HepG2 (cell line): ENCODE measurements around the gene TMEM74B. TPM values are rescaled to one million over a fixed set of nuclear protein-coding genes. Genes with fewer than 3 reads are reported as not detected.

Source experiments
- FOXK2 ChIP-seq: fragments of 450-650 bp; IDR thresholded peaks from 2 replicates; pipeline ENCODE4 v1.6.1; 2016
- HCFC1 ChIP-seq: fragments of 150-350 bp; IDR thresholded peaks from 2 replicates; pipeline ENCODE4 v1.6.1; 2014; ENCODE audit warnings: low read depth, low read length
- HDAC1 ChIP-seq: sonication (generic); formaldehyde crosslinking; IDR thresholded peaks from 2 replicates; pipeline ENCODE4 v1.5.1; 2020; ENCODE audit warnings: mild to moderate bottlenecking, missing genetic modification reagents
- HNF4G ChIP-seq, 2 experiments: sonication (generic) in 1 of 2; formaldehyde crosslinking in 1 of 2; IDR thresholded peaks; 2 replicates each; pipeline versions ENCODE4 v1.4.0 to v1.6.1; 2011 to 2020; ENCODE audit warnings: borderline replicate concordance in 2 of 2, low read depth in 2 of 2, mild to moderate bottlenecking in 2 of 2, low read length in 1 of 2, missing genetic modification reagents in 1 of 2, moderate library complexity in 1 of 2
- KAT8 ChIP-seq: IDR thresholded peaks from 2 replicates; pipeline ENCODE4 v1.6.1; 2016; ENCODE audit warnings: missing genetic modification reagents, missing compliant biosample characterization
- MED1 ChIP-seq: sonication (generic); formaldehyde crosslinking; IDR thresholded peaks from 2 replicates; pipeline ENCODE4 v1.4.0; 2020; ENCODE audit warnings: missing genetic modification reagents
- MIER2 ChIP-seq: IDR thresholded peaks from 2 replicates; pipeline ENCODE4 v1.6.1; 2016; ENCODE audit warnings: missing biosample characterization, missing genetic modification reagents
- PTBP1 ChIP-seq: fragments of 200-400 bp; formaldehyde crosslinking; IDR thresholded peaks from 2 replicates; pipeline ENCODE4 v1.6.1; 2018; ENCODE audit warnings: low read length, low read depth; ENCODE audit not compliant: poor library complexity, severe bottlenecking
- RFX5 ChIP-seq: IDR thresholded peaks from 2 replicates; pipeline ENCODE4 v1.6.1; 2011; ENCODE audit warnings: low read depth, low read length, improper control_type of control experiment
- SAFB2 ChIP-seq: sonication (generic); formaldehyde crosslinking; IDR thresholded peaks from 2 replicates; pipeline ENCODE4 v1.5.1; 2020; ENCODE audit warnings: missing genetic modification reagents, low read depth, mild to moderate bottlenecking, borderline replicate concordance
- STAG1 ChIP-seq: sonication (generic); formaldehyde crosslinking; IDR thresholded peaks from 2 replicates; pipeline ENCODE4 v1.4.0; 2020; ENCODE audit warnings: missing genetic modification reagents
- ZFX ChIP-seq: sonication (generic); formaldehyde crosslinking; IDR thresholded peaks from 2 replicates; pipeline ENCODE4 v1.4.0; 2020; ENCODE audit warnings: mild to moderate bottlenecking, low read depth, missing genetic modification reagents, moderate library complexity
- ZNF337 ChIP-seq: sonication (generic); formaldehyde crosslinking; IDR thresholded peaks from 2 replicates; pipeline ENCODE4 v1.5.1; 2020; ENCODE audit warnings: missing genetic modification reagents, low read depth, mild to moderate bottlenecking, borderline replicate concordance
- ZNF644 ChIP-seq: IDR thresholded peaks from 2 replicates; pipeline ENCODE4 v1.6.1; 2016; ENCODE audit warnings: low read depth
- ZNF709 ChIP-seq: sonication (generic); formaldehyde crosslinking; IDR thresholded peaks from 2 replicates; pipeline ENCODE4 v1.5.0; 2020; ENCODE audit warnings: mild to moderate bottlenecking, missing genetic modification reagents
- polyA plus RNA-seq, 8 experiments: library from polyadenylated mRNA; depleted of rRNA in 3 of 8; stranded (reverse) in 7 of 8; unstranded in 1 of 8; fragments of >200 nt; fragmentation: Illumina TruSeq in 4 of 8; extraction: Trizol in 4 of 8; gene quantifications; 2 replicates each; pipeline versions ENCODE4 v1.2.1 to v1.2.3, GENCODE V29; 2011 to 2016; ENCODE audit warnings: low read depth in 4 of 8, missing spikeins in 1 of 8, mixed read lengths in 1 of 8; ENCODE audit not compliant: insufficient read depth in 1 of 8
- total RNA-seq, 5 experiments: library from RNA; depleted of rRNA; stranded (reverse); fragments of >200 nt; fragmentation: Illumina TruSeq; extraction: Trizol; gene quantifications; 2 replicates each; pipeline ENCODE4 v1.2.3, GENCODE V29; 2016; ENCODE audit warnings: low read depth in 1 of 5
- TF ChIP-seq, protein P1 (sequence below): IDR thresholded peaks from 2 replicates; pipeline ENCODE4 v1.6.1; 2016; ENCODE audit warnings: missing genetic modification reagents, missing compliant biosample characterization
- TF ChIP-seq, protein P2 (sequence below): sonication (generic); formaldehyde crosslinking; IDR thresholded peaks from 2 replicates; pipeline ENCODE4 v1.4.0; 2020; ENCODE audit warnings: low read depth, missing genetic modification reagents
- TF ChIP-seq, protein P3 (sequence below): sonication (generic); formaldehyde crosslinking; IDR thresholded peaks from 2 replicates; pipeline ENCODE4 v1.5.0; 2020; ENCODE audit warnings: mild to moderate bottlenecking, missing genetic modification reagents, moderate library complexity

TMEM74B gene
- total and polyA plus RNA-seq, 2 of the 13 experiments (the other 11 are each of a cell fraction or from before 2014, with no cell fraction given) = 4.7 to 18.4 TPM

GRCh38 chr20:1209447-1210387 lies 24.9 kb upstream of the TMEM74B start (continued):
- TF ChIP-seq, protein P1, sequence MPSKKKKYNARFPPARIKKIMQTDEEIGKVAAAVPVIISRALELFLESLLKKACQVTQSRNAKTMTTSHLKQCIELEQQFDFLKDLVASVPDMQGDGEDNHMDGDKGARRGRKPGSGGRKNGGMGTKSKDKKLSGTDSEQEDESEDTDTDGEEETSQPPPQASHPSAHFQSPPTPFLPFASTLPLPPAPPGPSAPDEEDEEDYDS (CRISPR knock-in tag) = no peak
- TF ChIP-seq HDAC1 (CRISPR knock-in tag) = no peak
- TF ChIP-seq, protein P2, sequence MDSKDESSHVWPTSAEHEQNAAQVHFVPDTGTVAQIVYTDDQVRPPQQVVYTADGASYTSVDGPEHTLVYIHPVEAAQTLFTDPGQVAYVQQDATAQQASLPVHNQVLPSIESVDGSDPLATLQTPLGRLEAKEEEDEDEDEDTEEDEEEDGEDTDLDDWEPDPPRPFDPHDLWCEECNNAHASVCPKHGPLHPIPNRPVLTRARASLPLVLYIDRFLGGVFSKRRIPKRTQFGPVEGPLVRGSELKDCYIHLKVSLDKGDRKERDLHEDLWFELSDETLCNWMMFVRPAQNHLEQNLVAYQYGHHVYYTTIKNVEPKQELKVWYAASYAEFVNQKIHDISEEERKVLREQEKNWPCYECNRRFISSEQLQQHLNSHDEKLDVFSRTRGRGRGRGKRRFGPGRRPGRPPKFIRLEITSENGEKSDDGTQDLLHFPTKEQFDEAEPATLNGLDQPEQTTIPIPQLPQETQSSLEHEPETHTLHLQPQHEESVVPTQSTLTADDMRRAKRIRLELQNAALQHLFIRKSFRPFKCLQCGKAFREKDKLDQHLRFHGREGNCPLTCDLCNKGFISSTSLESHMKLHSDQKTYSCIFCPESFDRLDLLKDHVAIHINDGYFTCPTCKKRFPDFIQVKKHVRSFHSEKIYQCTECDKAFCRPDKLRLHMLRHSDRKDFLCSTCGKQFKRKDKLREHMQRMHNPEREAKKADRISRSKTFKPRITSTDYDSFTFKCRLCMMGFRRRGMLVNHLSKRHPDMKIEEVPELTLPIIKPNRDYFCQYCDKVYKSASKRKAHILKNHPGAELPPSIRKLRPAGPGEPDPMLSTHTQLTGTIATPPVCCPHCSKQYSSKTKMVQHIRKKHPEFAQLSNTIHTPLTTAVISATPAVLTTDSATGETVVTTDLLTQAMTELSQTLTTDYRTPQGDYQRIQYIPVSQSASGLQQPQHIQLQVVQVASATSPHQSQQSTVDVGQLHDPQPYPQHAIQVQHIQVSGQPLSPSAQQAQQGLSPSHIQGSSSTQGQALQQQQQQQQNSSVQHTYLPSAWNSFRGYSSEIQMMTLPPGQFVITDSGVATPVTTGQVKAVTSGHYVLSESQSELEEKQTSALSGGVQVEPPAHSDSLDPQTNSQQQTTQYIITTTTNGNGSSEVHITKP (CRISPR knock-in tag) = no peak
- no peak for TF ChIP-seq SAFB2 (CRISPR knock-in tag)
- no peak for TF ChIP-seq ZNF644 (CRISPR knock-in tag)
- no peak for TF ChIP-seq ZFX (CRISPR knock-in tag)
- TF ChIP-seq FOXK2 = no peak
- no peak for TF ChIP-seq HCFC1
- no peak for TF ChIP-seq ZNF709 (CRISPR knock-in tag)
- no peak for TF ChIP-seq RFX5
- no peak for TF ChIP-seq KAT8 (CRISPR knock-in tag)
- TF ChIP-seq ZNF337 (CRISPR knock-in tag) = no peak
- no peak for TF ChIP-seq PTBP1
- no peak for TF ChIP-seq MIER2 (CRISPR knock-in tag)
- TF ChIP-seq STAG1 (CRISPR knock-in tag) = peak; percentile 71
- TF ChIP-seq, protein P3, sequence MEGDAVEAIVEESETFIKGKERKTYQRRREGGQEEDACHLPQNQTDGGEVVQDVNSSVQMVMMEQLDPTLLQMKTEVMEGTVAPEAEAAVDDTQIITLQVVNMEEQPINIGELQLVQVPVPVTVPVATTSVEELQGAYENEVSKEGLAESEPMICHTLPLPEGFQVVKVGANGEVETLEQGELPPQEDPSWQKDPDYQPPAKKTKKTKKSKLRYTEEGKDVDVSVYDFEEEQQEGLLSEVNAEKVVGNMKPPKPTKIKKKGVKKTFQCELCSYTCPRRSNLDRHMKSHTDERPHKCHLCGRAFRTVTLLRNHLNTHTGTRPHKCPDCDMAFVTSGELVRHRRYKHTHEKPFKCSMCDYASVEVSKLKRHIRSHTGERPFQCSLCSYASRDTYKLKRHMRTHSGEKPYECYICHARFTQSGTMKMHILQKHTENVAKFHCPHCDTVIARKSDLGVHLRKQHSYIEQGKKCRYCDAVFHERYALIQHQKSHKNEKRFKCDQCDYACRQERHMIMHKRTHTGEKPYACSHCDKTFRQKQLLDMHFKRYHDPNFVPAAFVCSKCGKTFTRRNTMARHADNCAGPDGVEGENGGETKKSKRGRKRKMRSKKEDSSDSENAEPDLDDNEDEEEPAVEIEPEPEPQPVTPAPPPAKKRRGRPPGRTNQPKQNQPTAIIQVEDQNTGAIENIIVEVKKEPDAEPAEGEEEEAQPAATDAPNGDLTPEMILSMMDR = peak; percentile 60
- no peak for TF ChIP-seq HNF4G (IDR thresholded peaks at IDR 0.05; ENCODE audit: borderline replicate concordance, low read depth, low read length)
- TF ChIP-seq HNF4G (CRISPR knock-in tag; IDR thresholded peaks at IDR 0.05; ENCODE audit: borderline replicate concordance, low read depth) = no peak
- TF ChIP-seq MED1 (CRISPR knock-in tag) = no peak
